Left renal pelvis (tissue), 4 donors: ENCODE results near the gene RYR2. TPM values are rescaled to one million over a fixed set of nuclear protein-coding genes. Genes with fewer than 3 reads are reported as not detected.
"Not testable (repeated sequence)": the region's sequence is repeated elsewhere in the genome, so short reads cannot be mapped to it uniquely, and the experiment has no call there.

Experiments used
- DNase-seq, 4 donors: peaks; one replicate each; pipeline ENCODE4 v3.0.0-alpha.2; 2013; ENCODE audit warnings: low read depth in 4 of 4, low spot score in 3 of 4
- polyA plus RNA-seq, 4 donors: library from polyadenylated mRNA; unstranded; fragments of 120-200 nt; gene quantifications; one replicate each; pipeline ENCODE4 v1.2.1, GENCODE V29; 2013; ENCODE audit not compliant: insufficient read length in 4 of 4

The RYR2 gene
- polyA plus RNA-seq, 4 donors, result 0.29 to 2.4 (median 1.5) TPM

DNA sequence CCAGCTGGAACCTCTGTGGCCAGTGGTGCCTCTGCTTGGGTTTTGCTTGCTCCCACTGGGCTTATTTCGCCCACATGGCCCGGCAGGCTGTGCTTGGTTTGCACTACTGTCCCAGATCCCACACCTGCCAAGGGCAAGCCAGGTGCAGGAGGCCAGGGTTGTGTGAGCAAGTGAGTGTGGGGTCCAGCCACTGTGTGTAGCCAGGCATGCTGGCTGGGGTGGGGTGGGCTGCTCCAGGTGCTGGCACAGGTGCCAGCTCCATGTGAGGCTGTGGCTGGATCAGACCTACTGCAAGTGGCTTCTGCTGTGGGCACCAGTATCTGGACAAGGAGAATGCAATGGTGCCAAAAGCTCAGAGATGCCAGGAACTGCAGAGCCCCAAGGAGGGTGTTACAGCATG, 28.5 kb downstream of the RYR2 start:
- DNase-seq, result no peak

GRCh38 chr1:237071641-237072420, 29.8 kb downstream of the RYR2 start:
- DNase-seq, result no peak

DNA sequence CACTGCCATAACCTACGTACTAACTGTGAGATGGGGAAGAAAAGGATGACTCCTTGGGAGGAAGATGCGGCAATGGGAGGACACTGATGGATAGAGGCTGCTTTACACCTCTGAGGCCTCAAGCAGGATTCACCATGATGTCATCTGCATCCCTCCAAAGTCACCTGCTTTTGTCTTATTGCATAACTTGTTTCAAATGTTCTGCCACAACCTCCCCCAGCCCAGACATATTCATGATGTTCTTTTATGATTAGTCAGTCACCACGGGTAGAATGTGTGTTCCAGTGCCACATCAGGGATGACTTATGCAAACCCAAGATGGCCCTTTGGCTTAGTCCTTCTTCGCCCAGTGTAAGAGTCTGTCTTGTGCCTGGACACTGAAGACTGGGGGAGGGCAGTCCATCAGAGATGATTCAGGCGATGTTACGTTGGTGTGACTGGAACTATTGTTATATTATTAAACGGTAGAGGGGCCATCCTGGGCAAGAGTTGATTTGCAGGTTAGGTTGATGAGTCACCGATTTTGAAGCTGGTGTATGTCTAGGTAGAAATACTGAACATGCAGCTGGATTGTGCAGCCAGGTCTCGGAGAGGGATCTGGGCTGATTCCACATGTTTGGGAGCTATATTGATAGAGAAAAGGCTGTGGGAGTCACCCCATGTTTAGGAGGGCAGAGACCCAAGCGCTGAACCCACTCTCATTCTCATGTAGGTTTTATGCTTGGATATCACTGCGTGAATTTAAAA, 32.6 kb downstream of the RYR2 start:
- DNase-seq, result no peak

GRCh38 chr1:237084341-237085077, 42.5 kb downstream of the RYR2 start:
- no peak for DNase-seq

DNA sequence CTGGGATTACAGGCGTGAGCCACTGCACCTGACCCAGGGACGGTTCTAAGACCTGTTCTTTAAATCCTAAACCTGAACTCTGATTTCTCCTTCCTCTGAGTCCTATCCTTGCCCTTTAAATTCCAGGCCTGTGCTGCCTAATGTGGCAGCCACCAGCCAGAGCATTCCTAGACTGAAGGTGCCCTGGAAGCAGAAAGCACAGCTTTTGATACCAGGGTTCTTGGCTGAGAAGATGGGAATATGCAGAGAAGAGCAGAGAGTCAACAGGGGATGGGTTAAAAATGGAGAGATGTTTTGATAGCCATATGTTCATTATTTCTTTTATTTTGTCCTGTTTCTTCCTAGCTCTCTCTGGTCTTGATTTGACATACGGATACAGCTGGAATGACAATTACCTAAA, 49.7 kb downstream of the RYR2 start:
- DNase-seq, result no peak

DNA sequence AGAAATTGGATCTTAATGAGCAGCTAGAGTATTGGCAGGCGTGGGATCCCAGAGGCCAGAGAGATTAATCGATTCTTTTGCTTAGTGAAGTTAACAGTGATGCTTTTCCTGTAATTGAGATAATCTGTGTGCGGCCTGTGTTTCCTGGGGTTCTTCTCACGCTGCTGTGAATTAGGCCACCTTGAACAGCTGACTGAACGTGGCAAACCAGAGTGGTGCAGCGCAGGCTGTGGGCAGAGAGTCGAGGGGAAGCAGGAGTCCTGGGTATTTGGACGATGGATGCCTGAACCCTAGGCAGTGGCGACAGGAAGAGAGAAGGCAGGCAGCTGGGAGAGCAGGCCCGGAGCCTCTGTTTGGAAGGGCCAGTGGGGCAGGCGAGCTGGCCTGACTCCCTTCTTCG, 51.7 kb downstream of the RYR2 start:
- no peak for DNase-seq

DNA sequence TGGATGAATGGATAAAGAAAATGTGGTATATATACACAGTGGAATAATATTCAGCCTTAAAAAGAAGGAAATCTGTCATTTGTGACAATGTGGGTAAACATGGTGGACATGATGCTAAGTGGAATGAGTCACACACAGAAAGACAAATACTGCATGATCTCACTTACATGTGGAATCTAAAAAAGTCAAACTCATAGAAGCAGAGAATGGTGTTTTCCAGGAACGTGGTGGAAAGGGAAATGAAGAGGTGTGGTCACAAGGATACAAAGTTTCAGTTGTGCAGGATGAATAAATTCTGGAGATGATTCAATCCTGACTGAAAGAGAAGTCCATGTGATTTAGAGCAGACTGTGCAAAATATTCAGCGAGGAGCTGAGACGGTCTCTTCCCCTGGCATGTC, 56.6 kb downstream of the RYR2 start:
- no peak for DNase-seq

DNA sequence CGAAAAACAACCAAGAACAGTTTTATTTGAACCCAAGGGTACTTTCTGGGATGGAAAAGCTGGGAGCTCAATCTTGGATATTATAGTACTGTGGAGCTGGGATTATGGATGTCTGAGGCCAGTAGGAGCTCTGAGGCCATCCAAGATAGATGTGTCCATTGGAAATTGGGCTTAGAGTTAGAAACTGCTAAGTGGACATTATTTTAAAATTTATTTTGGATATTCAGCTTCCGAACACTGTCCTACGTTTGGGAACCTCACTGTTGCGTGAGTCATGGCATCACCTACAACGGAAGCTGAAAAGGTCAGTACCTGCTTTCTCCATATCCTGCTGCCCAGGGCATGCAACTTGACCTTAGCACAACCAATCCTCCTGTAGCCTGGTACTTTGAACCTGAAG, 61.0 kb downstream of the RYR2 start:
- no peak for DNase-seq

- no peak for DNase-seq
Measured at GRCh38 chr1:237104096-237104495, 62.1 kb downstream of the RYR2 start.

GRCh38 chr1:237105826-237106225, 63.8 kb downstream of the RYR2 start:
- no peak for DNase-seq

DNA sequence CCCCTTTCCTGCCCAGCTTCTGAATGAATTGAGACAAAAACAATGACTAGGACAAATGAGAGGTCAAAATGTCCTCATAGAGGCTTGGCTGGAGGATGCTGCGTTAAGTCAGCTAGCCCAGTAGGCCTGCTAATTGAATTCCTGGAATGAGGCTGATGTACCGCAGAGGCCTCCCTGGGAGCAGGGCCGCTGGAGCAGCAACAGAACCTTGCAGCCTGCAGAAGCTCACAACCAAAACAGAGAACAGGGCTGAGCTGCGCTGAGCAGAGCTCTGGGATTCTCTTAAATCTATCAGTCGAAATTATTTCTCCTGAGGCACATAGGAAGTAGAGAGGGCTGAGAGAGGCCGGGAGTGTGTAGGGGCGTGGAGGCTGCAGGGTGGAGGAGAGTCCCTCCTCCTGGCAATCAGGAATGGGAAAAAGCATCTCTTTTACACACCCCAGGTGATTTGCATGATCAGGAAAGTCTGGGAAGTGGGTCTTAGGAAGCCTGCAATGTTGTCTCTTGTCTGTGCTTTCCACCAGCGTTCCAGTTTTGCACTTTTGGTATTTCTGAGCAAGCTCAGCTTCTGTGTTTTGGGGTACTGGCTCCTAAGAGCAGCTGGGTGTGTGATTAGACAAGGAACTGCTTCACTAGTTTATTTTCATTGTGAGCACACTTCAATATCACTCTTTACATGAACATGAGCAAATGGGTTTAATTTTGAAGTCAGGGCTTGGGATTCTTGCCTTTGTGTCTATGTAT, 66.5 kb downstream of the RYR2 start:
- DNase-seq, result no peak

- DNase-seq, result no peak
Measured at GRCh38 chr1:237111807-237112206, 69.8 kb downstream of the RYR2 start.

- no peak for DNase-seq
Measured at GRCh38 chr1:237112663-237113062, 70.7 kb downstream of the RYR2 start.

DNA sequence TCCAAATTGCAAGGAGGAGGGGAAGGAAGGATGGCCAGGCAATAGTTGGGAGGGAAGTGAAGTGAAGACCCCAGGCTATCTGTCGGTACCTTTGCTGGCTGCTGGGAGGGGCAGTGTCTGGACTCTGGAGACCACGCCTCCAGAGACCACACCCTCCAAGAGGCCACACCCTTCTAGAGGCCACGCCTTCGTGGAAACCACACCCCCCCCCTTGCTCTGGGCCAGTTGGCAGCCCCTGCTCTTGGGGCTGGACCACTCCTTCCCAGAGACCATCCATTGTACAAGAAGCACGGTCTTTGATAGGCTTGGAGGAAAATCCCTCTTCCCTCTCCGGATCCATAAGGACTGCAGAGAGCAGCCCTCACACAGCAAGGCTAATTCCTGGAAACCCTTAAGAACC, 73.1 kb downstream of the RYR2 start:
- DNase-seq, result no peak

DNA sequence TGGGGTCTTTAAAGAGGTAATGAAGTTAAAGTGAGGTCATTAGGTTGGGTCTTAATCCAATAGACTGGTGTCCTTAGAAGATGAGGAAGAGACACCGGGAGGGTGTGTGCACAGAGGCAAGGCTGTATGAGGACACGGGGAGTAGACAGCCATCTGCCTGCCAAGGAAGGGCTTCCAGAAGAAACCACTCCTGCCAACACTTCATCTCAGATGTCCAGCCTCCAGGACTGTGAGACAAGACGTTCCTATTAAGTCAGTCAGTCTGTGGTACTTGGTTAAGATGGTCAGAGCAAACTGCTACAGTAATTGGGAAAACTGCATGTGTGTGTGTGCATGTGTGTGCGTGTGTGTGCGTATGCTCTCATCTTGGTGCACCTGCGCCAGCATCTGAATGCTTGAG, 77.1 kb downstream of the RYR2 start:
- no peak for DNase-seq

GRCh38 chr1:237120683-237121082, 78.7 kb downstream of the RYR2 start:
- DNase-seq, result no peak

DNA sequence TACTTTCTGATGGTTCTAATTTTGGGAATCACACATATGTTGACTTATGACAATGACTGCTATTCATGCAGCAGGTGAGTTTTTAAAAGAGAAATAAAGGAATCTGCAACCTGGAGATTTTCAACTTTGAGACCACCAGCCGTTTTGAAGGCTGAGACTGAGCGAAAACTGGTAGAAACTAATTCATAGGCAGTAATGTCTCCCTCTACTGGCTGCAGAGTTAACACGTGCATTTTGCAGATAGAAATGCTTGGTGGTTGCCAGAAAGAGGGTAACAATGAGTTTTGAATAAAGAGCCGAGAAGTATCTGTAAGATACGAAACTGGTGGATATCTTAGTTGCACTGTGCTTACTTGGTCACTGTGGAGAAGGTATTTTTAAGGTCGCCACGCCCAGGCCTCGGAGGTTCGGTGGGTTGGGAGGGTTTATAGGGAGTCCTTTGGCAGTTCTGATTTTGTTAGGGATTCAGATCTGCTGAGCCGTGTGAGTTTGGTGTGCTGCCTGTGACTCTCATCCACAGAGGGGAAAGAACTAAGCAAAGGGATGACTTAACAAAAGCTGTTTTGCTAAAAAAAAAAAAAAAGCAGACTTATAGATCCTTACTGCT, 83.0 kb downstream of the RYR2 start:
- no peak for DNase-seq

DNA sequence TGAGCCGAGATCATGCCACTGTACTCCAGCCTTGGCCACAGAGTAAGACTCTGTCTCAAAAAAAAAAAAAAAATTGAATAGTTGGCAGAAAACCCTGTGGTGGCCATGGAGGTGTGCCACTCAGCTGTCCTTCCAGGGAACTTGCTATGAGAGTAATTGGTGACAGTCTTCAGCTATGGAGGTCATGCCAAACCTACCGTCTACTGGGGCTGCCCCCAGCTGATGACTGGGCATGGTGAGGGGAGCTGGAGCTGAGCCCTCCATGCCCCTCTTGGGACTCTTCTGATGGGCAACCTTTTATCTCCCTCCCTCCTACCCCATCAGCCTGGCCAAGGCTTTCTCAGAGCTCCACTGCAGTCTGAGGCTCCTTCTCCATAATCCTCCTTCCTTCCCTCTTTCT, 84.2 kb downstream of the RYR2 start:
- DNase-seq, result no peak

- DNase-seq, result not testable (repeated sequence)
Measured at GRCh38 chr1:237127301-237127700, 85.3 kb downstream of the RYR2 start.

DNA sequence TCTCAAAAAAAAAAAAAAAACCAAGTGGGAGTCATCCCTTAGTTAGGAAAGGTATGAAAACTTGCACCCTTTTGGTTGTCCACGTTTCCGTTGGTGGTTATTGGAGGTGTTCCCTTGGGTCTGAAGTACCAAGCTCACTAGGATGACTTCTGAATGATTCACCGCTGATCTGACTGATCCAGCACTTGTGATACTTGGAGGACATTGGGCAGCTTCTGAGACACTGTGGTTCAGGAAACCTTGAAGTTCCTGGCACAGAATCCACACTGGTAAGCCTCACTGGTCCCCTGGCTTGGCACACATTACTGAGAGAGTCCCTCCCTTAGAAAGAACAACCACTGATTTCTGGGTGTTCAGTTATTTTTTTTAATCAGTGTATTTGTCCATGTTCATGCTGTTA, 91.9 kb downstream of the RYR2 start:
- no peak for DNase-seq
